Upper lobe of left lung (tissue), 4 donors: ENCODE data around the gene SYTL1.

Experiments
- EP300 ChIP-seq, 4 donors: sonication (generic); formaldehyde crosslinking; IDR thresholded peaks; one replicate each; pipeline ENCODE4 v1.5.1; 2017; ENCODE audit warnings: antibody characterized with exemption in 4 of 4, control low read depth in 2 of 4
- POLR2A ChIP-seq, 4 donors: fragments of 450-650 bp; IDR thresholded peaks; one replicate each; pipeline ENCODE4 v1.5.1; 2016 to 2017; ENCODE audit warnings: antibody characterized with exemption in 4 of 4, mild to moderate bottlenecking in 2 of 4
- POLR2AphosphoS5 ChIP-seq, 2 donors: sonication (generic); formaldehyde crosslinking; IDR thresholded peaks; one replicate each; pipeline ENCODE4 v1.5.1; 2017; ENCODE audit warnings: antibody characterized with exemption in 2 of 2
- TF ChIP-seq, protein P1 (sequence below), 6 experiments: fragments of 450-650 bp in 4 of 6; fragments of 200-600 bp in 2 of 6; sonication (generic) in 2 of 6; IDR thresholded peaks; one replicate each; pipeline ENCODE4 v1.5.1; 2016 to 2019; ENCODE audit warnings: antibody characterized with exemption in 6 of 6

GRCh38 chr1:27300341-27301051 lies 41.3 kb upstream of the SYTL1 start:
- TF ChIP-seq POLR2A (IDR thresholded peaks at IDR 0.05): no peak
- TF ChIP-seq POLR2AphosphoS5 (IDR thresholded peaks at IDR 0.05): peak in 1 of 2 donors; percentile 33
- TF ChIP-seq, protein P1, sequence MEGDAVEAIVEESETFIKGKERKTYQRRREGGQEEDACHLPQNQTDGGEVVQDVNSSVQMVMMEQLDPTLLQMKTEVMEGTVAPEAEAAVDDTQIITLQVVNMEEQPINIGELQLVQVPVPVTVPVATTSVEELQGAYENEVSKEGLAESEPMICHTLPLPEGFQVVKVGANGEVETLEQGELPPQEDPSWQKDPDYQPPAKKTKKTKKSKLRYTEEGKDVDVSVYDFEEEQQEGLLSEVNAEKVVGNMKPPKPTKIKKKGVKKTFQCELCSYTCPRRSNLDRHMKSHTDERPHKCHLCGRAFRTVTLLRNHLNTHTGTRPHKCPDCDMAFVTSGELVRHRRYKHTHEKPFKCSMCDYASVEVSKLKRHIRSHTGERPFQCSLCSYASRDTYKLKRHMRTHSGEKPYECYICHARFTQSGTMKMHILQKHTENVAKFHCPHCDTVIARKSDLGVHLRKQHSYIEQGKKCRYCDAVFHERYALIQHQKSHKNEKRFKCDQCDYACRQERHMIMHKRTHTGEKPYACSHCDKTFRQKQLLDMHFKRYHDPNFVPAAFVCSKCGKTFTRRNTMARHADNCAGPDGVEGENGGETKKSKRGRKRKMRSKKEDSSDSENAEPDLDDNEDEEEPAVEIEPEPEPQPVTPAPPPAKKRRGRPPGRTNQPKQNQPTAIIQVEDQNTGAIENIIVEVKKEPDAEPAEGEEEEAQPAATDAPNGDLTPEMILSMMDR (IDR thresholded peaks at IDR 0.05): peak; percentile 98 to 99 (median 99)
- no peak for TF ChIP-seq EP300 (IDR thresholded peaks at IDR 0.05)
